Fibroblast of upper back skin (primary cell): Measurements from ENCODE around the gene GUCY2D.
A peak's percentile ranks its signal among the peaks of the same experiment; 100 is the strongest.
"Not testable (repeated sequence)": the region's sequence is repeated elsewhere in the genome, so short reads cannot be mapped to it uniquely, and the experiment has no call there.

ENCODE experiments used
- DNase-seq: peaks from one replicate; pipeline ENCODE4 v3.0.0-alpha.2; 2013

Gene GUCY2D

GRCh38 chr17:8019166-8019565 lies 16.8 kb downstream of the GUCY2D start:
- DNase-seq: no peak

GRCh38 chr17:8019665-8020650 lies 17.5 kb downstream of the GUCY2D start:
- no peak for DNase-seq

GRCh38 chr17:8020776-8021564 lies 18.6 kb downstream of the GUCY2D start:
- no peak for DNase-seq

GRCh38 chr17:8021565-8022359 lies 19.3 kb downstream of the GUCY2D start:
- DNase-seq: no peak

- DNase-seq: peak; percentile 17
Observed at GRCh38 chr17:8022360-8023003, 20.1 kb downstream of the GUCY2D start.

GRCh38 chr17:8024161-8024560 lies 21.7 kb downstream of the GUCY2D start:
- DNase-seq: not testable (repeated sequence)

GRCh38 chr17:8025176-8025911 lies 22.9 kb downstream of the GUCY2D start:
- DNase-seq: no peak

GRCh38 chr17:8029121-8029520 lies 26.7 kb downstream of the GUCY2D start:
- DNase-seq: no peak

- no peak for DNase-seq
Observed at GRCh38 chr17:8031261-8031661, 28.8 kb downstream of the GUCY2D start.

GRCh38 chr17:8031950-8032349 lies 29.5 kb downstream of the GUCY2D start:
- DNase-seq: no peak

GRCh38 chr17:8032442-8032841 lies 30.0 kb downstream of the GUCY2D start:
- DNase-seq: no peak

- no peak for DNase-seq
Observed at GRCh38 chr17:8038954-8039610, 36.7 kb downstream of the GUCY2D start, which contains the start of gene ALOX15B. ALOX15B (plus strand) TSS chr17:8039059; CDS start chr17:8039156, 97 bp downstream.

- no peak for DNase-seq
Observed at GRCh38 chr17:8039611-8040168, 37.3 kb downstream of the GUCY2D start.

- peak; percentile 51 for DNase-seq
Observed at GRCh38 chr17:8041249-8041928, 39.0 kb downstream of the GUCY2D start.

- DNase-seq: no peak
Observed at GRCh38 chr17:8041979-8042378, 39.6 kb downstream of the GUCY2D start.

GRCh38 chr17:8044819-8045810 lies 42.7 kb downstream of the GUCY2D start:
- no peak for DNase-seq

- DNase-seq: no peak
Observed at GRCh38 chr17:8046306-8046928, 44.0 kb downstream of the GUCY2D start.
